GM12878 (cell line): ENCODE results near the gene RPS6KA2. TPM values are rescaled to one million over a fixed set of nuclear protein-coding genes. Genes with fewer than 3 reads are reported as not detected.

Experiments
- ATAC-seq: fragments of 200-7000 bp; cut with Tn5 transposase; 3 replicates; pipeline ENCODE4 v1.9.1; 2020; ENCODE audit warnings: mild to moderate bottlenecking, moderate library complexity
- BruUV-seq: library from RNA; stranded (reverse); fragments of 400-500 nt; replicated peaks from 2 replicates; lab custom pipeline; 2021; lab: Mats Ljungman, UMichigan
- CTCF ChIA-PET: fragments of 300-600 bp; sonication (Branson Sonifier 250); formaldehyde crosslinking; extraction: SDS; loops from one replicate; lab custom pipeline; 2021; ENCODE audit warnings: inconsistent platforms; lab: Yijun Ruan, JAX
- POLR2A ChIA-PET: fragments of 350-600 bp; formaldehyde crosslinking; extraction: SDS; loops from one replicate; lab custom pipeline; 2021; ENCODE audit warnings: inconsistent platforms; lab: Charles Lee
- RAD21 ChIA-PET: fragments of 300-600 bp; sonication (Branson Sonifier 250); formaldehyde crosslinking; loops from one replicate; lab custom pipeline; 2023; ENCODE audit warnings: antibody characterized with exemption; ENCODE audit not compliant: unreplicated experiment; lab: Charles Lee
- SMC1A ChIA-PET: fragments of 300-600 bp; sonication (Branson Sonifier 250); formaldehyde crosslinking; loops from one replicate; lab custom pipeline; 2023; ENCODE audit not compliant: unreplicated experiment, uncharacterized antibody; lab: Charles Lee
- DNase-seq: peaks from one replicate; pipeline ENCODE4 v3.0.0-alpha.2; 2011; ENCODE audit warnings: low read depth, low spot score
- FAIRE-seq: peaks from 3 replicates; lab custom pipeline; 2011; peaks lifted over from hg19 to GRCh38; lab: Jason Lieb, UNC
- H2AFZ ChIP-seq: 2 replicates; pipeline ENCODE4 v1.6.0; 2011; ENCODE audit warnings: low read depth, low read length, control low read depth; ENCODE audit not compliant: control insufficient read depth
- H3K27ac ChIP-seq: 2 replicates; pipeline ENCODE4 v1.5.1; 2011; ENCODE audit warnings: control low read depth; ENCODE audit not compliant: control insufficient read depth, insufficient read depth
- H3K27me3 ChIP-seq, 2 experiments: replicated peaks in 1 of 2; 2 replicates each; pipeline versions ENCODE4 v1.6.0 to v1.6.1; 2011; ENCODE audit warnings: low read length in 1 of 2; ENCODE audit not compliant: control insufficient read depth in 2 of 2, insufficient read depth in 2 of 2
- H3K36me3 ChIP-seq, 2 experiments: 2 replicates each; pipeline ENCODE4 v1.5.1; 2011; ENCODE audit warnings: low read length in 1 of 2; ENCODE audit not compliant: control insufficient read depth in 2 of 2, insufficient read depth in 2 of 2
- H3K4me1 ChIP-seq: 2 replicates; pipeline ENCODE4 v1.6.1; 2011; ENCODE audit warnings: mild to moderate bottlenecking, low read length, moderate library complexity, mixed read lengths; ENCODE audit not compliant: control insufficient read depth, insufficient read depth
- H3K4me2 ChIP-seq: 2 replicates; pipeline ENCODE4 v1.6.0; 2011; ENCODE audit warnings: control low read depth; ENCODE audit not compliant: control insufficient read depth, insufficient read depth
- H3K4me3 ChIP-seq: fragments of 200-600 bp; sonication (generic); 2 replicates; pipeline ENCODE4 v1.5.1; 2016
- H3K79me2 ChIP-seq: 2 replicates; pipeline ENCODE4 v1.6.0; 2011; ENCODE audit warnings: low read length; ENCODE audit not compliant: control insufficient read depth, insufficient read depth
- H3K9ac ChIP-seq: 2 replicates; pipeline ENCODE4 v1.8.0; 2011; ENCODE audit warnings: low read length, control low read depth, mixed read lengths; ENCODE audit not compliant: control insufficient read depth, insufficient read depth
- H3K9me3 ChIP-seq: replicated peaks from 3 replicates; pipeline ENCODE4 v1.5.1; 2011; ENCODE audit warnings: mild to moderate bottlenecking, low read length; ENCODE audit not compliant: control insufficient read depth, insufficient read depth
- H4K20me1 ChIP-seq: 2 replicates; pipeline ENCODE4 v1.6.0; 2011; ENCODE audit not compliant: control insufficient read depth, insufficient read depth
- MEF2B ChIP-seq: fragments of 450-650 bp; IDR thresholded peaks from 2 replicates; pipeline ENCODE4 v1.6.1; 2018; ENCODE audit warnings: mild to moderate bottlenecking, moderate library complexity; ENCODE audit not compliant: partially characterized antibody, poor library complexity, severe bottlenecking
- WGBS: methylation state at CpG from one replicate; pipeline ENCODE4 v1.1.6; 2016; ENCODE audit warnings: low lambda C conversion rate; ENCODE audit not compliant: insufficient replicate concordance, insufficient coverage; ENCODE audit errors: missing lambda C conversion rate; 5-methylcytosine and 5-hydroxymethylcytosine counted together
- in situ Hi-C: fragments of 300-500 bp; cut with MboI; formaldehyde crosslinking; loops from 9 replicates; pipeline ENCODE4 v1.14.3; 2018; ENCODE audit warnings: mixed read lengths
- intact Hi-C: fragments of 100-400 bp; cut with micrococcal nuclease; formaldehyde crosslinking; loops from one replicate; pipeline ENCODE4 v1.14.2; 2022; ENCODE audit not compliant: unreplicated experiment
- polyA plus RNA-seq, 11 experiments: library from polyadenylated mRNA; depleted of rRNA in 4 of 11; unstranded in 6 of 11; stranded (reverse) in 5 of 11; fragments of >200 nt; fragmentation: Nextera tagmentation in 4 of 11; fragmentation: Illumina TruSeq in 1 of 11; extraction: Ambion mirVana in 4 of 11; extraction: Trizol in 1 of 11; gene quantifications; 1 replicate in 1 of 11; 2 replicates in 10 of 11; pipeline versions ENCODE4 v1.2.1 to v1.2.3, GENCODE V29; 2011 to 2016; ENCODE audit warnings: inconsistent platforms in 2 of 11, missing spikeins in 2 of 11, low read depth in 1 of 11
- total RNA-seq, 4 experiments: library from RNA; depleted of rRNA in 3 of 4; stranded (reverse); fragments of >200 nt in 3 of 4; fragmentation: Illumina TruSeq in 1 of 4; extraction: Trizol in 1 of 4; gene quantifications; 2 replicates each; pipeline versions ENCODE4 v1.2.1 to v1.2.3, GENCODE V29; 2013 to 2021
- TF ChIP-seq, protein P1 (sequence below): fragments of 450-650 bp; formaldehyde crosslinking; IDR thresholded peaks from 2 replicates; pipeline ENCODE4 v1.5.0; 2022; ENCODE audit warnings: mild to moderate bottlenecking, missing genetic modification characterization

The RPS6KA2 gene
- total and polyA plus RNA-seq, 10 of the 15 experiments (the other 5 are each of a cell fraction or from before 2014, with no cell fraction given): 0.02 to 1.0 (median 0.22) TPM; not detected in 1

DNA sequence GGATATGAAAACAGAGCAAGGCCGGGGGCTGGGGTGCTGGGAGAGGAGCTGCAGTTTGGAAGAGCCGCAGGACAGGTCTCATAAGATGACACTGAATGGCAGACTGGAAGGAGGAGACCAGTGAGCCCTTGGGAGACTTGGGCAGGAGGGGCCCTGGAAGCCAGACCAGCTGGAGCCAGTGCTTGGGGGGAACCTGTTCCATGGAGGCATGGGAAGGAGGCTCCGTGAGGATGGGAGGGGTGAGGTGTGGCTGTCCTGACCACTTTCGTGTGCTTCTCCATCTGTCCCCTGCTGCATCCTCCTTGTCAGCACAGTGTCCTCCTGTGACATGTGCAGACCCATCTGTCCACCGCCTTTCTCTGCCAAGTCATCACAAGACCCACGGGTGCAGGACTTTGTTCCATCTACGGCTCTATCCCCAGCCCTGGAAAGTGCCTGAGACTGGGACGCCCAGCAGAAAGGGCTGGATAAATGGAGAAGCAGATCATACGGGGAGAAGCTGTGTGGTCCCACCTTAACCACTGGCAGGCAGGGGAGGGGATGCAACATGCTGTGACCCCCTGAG, 159.5 kb downstream of the RPS6KA2 start:
- no TSS peak for BruUV-seq
- ATAC-seq (no peak), FAIRE-seq (no peak), DNase-seq (no peak)
- H3K4me2 ChIP-seq: no peak overlapping the region
- no peak overlapping the region for H3K27ac ChIP-seq
- no peaks in the 10 kb centered on the region for H3K9me3 ChIP-seq
- H3K9ac ChIP-seq: no peak overlapping the region
- in situ Hi-C loops (no loop called here), intact Hi-C loops (no loop called here)
- no peaks in the 10 kb centered on the region for H3K4me1 ChIP-seq
- ChIA-PET CTCF (no interaction called here), SMC1A (no interaction called here), POLR2A (no interaction called here), RAD21 (no interaction called here)
- no peak overlapping the region for H2AFZ ChIP-seq
- TF ChIP-seq MEF2B: no peak
- TF ChIP-seq, protein P1, sequence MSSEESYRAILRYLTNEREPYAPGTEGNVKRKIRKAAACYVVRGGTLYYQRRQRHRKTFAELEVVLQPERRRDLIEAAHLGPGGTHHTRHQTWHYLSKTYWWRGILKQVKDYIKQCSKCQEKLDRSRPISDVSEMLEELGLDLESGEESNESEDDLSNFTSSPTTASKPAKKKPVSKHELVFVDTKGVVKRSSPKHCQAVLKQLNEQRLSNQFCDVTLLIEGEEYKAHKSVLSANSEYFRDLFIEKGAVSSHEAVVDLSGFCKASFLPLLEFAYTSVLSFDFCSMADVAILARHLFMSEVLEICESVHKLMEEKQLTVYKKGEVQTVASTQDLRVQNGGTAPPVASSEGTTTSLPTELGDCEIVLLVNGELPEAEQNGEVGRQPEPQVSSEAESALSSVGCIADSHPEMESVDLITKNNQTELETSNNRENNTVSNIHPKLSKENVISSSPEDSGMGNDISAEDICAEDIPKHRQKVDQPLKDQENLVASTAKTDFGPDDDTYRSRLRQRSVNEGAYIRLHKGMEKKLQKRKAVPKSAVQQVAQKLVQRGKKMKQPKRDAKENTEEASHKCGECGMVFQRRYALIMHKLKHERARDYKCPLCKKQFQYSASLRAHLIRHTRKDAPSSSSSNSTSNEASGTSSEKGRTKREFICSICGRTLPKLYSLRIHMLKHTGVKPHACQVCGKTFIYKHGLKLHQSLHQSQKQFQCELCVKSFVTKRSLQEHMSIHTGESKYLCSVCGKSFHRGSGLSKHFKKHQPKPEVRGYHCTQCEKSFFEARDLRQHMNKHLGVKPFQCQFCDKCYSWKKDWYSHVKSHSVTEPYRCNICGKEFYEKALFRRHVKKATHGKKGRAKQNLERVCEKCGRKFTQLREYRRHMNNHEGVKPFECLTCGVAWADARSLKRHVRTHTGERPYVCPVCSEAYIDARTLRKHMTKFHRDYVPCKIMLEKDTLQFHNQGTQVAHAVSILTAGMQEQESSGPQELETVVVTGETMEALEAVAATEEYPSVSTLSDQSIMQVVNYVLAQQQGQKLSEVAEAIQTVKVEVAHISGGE (CRISPR knock-in tag): no peak
- H3K27me3 ChIP-seq: no peaks in the 10 kb centered on the region
- H3K36me3 ChIP-seq: no peaks in the 10 kb centered on the region
- WGBS: 34% methylated on average over 9 of the region's 9 CpGs
- H4K20me1 ChIP-seq: no peaks in the 10 kb centered on the region
- H3K4me3 ChIP-seq: no peak overlapping the region
- no peaks in the 10 kb centered on the region for H3K79me2 ChIP-seq
